Stomach (tissue), 9 donors: ENCODE measurements around the gene CRELD1. TPM values are rescaled to one million over a fixed set of nuclear protein-coding genes. Genes with fewer than 3 reads are reported as not detected.

Experiments
- DNase-seq, 2 donors: peaks; one replicate each; pipeline versions ENCODE4 v3.0.0 to v3.0.0-alpha.2; 2013 to 2019
- H3K27ac ChIP-seq, 5 donors: fragments of 200-600 bp in 4 of 5; sonication (generic) in 4 of 5; one replicate each; pipeline ENCODE4 v1.5.1; 2013 to 2019; ENCODE audit warnings: mild to moderate bottlenecking in 1 of 5, moderate library complexity in 1 of 5
- H3K27me3 ChIP-seq, 3 donors: fragments of 200-600 bp; sonication (generic); one replicate each; pipeline ENCODE4 v1.5.1; 2017 to 2019; ENCODE audit warnings: mixed run types in 1 of 3
- H3K36me3 ChIP-seq, 4 donors: fragments of 200-600 bp; sonication (generic); 1 replicate in 3 of 4; 2 replicates in 1 of 4; pipeline ENCODE4 v1.5.1; 2016 to 2019
- H3K4me1 ChIP-seq, 4 donors: fragments of 200-600 bp; sonication (generic); one replicate each; pipeline ENCODE4 v1.5.1; 2016 to 2019
- H3K4me3 ChIP-seq, 4 donors: fragments of 200-600 bp; sonication (generic) in 3 of 4; one replicate each; pipeline ENCODE4 v1.5.1; 2016 to 2019; ENCODE audit warnings: mild to moderate bottlenecking in 1 of 4
- H3K9me3 ChIP-seq, 4 donors: fragments of 200-600 bp; sonication (generic); one replicate each; pipeline ENCODE4 v1.5.1; 2016 to 2019
- EP300 ChIP-seq: sonication (generic); formaldehyde crosslinking; IDR thresholded peaks from one replicate; pipeline ENCODE4 v1.6.1; 2017; ENCODE audit warnings: antibody characterized with exemption
- POLR2A ChIP-seq, 4 donors: fragments of 450-650 bp; IDR thresholded peaks; one replicate each; pipeline ENCODE4 v1.6.1; 2016; ENCODE audit warnings: antibody characterized with exemption in 4 of 4, control low read depth in 2 of 4, mild to moderate bottlenecking in 1 of 4, moderate library complexity in 1 of 4
- POLR2AphosphoS5 ChIP-seq, 3 donors: sonication (generic); formaldehyde crosslinking; IDR thresholded peaks; one replicate each; pipeline ENCODE4 v1.6.1; 2016; ENCODE audit warnings: antibody characterized with exemption in 3 of 3
- WGBS, 5 donors: extraction: QIAGEN DNeasy Blood & Tissue Kit in 3 of 5; methylation state at CpG; one replicate each; pipeline versions ENCODE4 v1.1.5 to v1.1.7; 2013 to 2018; 5-methylcytosine and 5-hydroxymethylcytosine counted together
- intact Hi-C: fragments of 100-400 bp; cut with DNase I; formaldehyde crosslinking; loops from one replicate; pipeline ENCODE4 v1.15.1; 2023; ENCODE audit warnings: low total_unique reads
- polyA plus RNA-seq, 3 donors: library from polyadenylated mRNA; stranded (reverse); fragments of 200-250 nt; gene quantifications; one replicate each; pipeline ENCODE4 v1.2.3, GENCODE V29; 2013
- total RNA-seq, 5 donors: library from RNA; depleted of rRNA; stranded (reverse); fragments of >200 nt; gene quantifications; one replicate each; pipeline versions ENCODE4 v1.1.0 to v1.2.3, GENCODE V29; 2014 to 2016
- TF ChIP-seq, protein P1 (sequence below), 7 experiments: fragments of 450-650 bp in 4 of 7; fragments of 200-600 bp in 3 of 7; sonication (generic) in 3 of 7; IDR thresholded peaks; one replicate each; pipeline ENCODE4 v1.5.1; 2016 to 2019; ENCODE audit warnings: antibody characterized with exemption in 7 of 7, control low read depth in 2 of 7, mild to moderate bottlenecking in 1 of 7
- donor health status: healthy with polysubstance abuse.
- donor health status: Bipolar disorder and iron deficiency.
- donor health status: healthy.

CRELD1 gene
- total and polyA plus RNA-seq, 8 donors: 6.2 to 71.5 (median 22.7) TPM

- 21 to 49% (median 27%) methylated on average over 11 to 13 of the region's 13 CpGs for WGBS, 5 donors
- Histone ChIP-seq H3K4me3 (peak within 1 kb of the TSS; percentile 27 to 51 (median 41)), H3K27me3 (no peaks in the 10 kb centered on the region), H3K4me1 (peaks cover 29 to 50% (median 39%) of the 10 kb centered on the region in 4 donors), H3K9me3 (no peaks in the 10 kb centered on the region), H3K27ac (peak within 1 kb of the TSS; percentile 81 to 88 (median 87)), H3K36me3 (peaks cover 0 to 6% (median 3%) of the 10 kb centered on the region in 4 donors)
- intact Hi-C loops: no loop called here
- TF ChIP-seq POLR2A (IDR thresholded peaks at IDR 0.05) (peak in 1 of 4 donors; percentile 21), EP300 (no peak), POLR2AphosphoS5 (IDR thresholded peaks at IDR 0.05) (peak in 2 of 3 donors; percentile 42 to 80)
- peak; percentile 80 to 81 for DNase-seq
Measured at GRCh38 chr3:9902372-9903237, 31.0 kb upstream of the CRELD1 start, which contains the start of gene IL17RE. Gene IL17RE, plus strand, starts transcription at chr3:9902848. Its CDS starts 85 bp downstream, at chr3:9902933.

DNA sequence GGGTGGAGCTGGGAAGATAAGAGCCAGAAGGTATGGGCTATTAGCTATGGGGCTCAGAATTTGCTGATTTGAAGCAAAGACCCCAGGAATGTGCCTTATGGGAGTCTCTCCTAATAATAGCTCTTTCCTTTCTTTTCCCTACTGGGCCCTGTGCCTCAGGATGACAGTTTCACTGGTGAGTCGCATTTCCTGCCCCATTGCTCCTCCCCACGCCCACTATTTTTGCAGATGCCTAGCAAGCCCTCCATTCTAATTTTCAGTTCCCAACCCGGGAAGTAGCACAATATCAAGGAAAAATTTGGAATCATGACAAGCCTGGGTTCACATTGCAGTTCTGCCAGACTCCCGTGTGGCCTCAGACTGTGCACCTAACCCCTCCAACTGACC is 30.4 kb upstream of the CRELD1 start:
- Histone ChIP-seq H3K4me1 (peaks cover 23 to 47% (median 35%) of the 10 kb centered on the region in 4 donors), H3K27me3 (no peaks in the 10 kb centered on the region), H3K9me3 (no peaks in the 10 kb centered on the region), H3K36me3 (peaks cover 0 to 11% (median 5%) of the 10 kb centered on the region in 4 donors), H3K27ac (peak overlapping the region; percentile 81 to 88 (median 87)), H3K4me3 (peak overlapping the region; percentile 27 to 51 (median 41))
- peak in 1 of 2 donors; percentile 46 for DNase-seq
- 12 to 21% (median 20%) methylated on average over 4 of the region's 4 CpGs for WGBS, 5 donors
- TF ChIP-seq POLR2AphosphoS5 (IDR thresholded peaks at IDR 0.05): no peak
- TF ChIP-seq EP300: no peak
- TF ChIP-seq, protein P1, sequence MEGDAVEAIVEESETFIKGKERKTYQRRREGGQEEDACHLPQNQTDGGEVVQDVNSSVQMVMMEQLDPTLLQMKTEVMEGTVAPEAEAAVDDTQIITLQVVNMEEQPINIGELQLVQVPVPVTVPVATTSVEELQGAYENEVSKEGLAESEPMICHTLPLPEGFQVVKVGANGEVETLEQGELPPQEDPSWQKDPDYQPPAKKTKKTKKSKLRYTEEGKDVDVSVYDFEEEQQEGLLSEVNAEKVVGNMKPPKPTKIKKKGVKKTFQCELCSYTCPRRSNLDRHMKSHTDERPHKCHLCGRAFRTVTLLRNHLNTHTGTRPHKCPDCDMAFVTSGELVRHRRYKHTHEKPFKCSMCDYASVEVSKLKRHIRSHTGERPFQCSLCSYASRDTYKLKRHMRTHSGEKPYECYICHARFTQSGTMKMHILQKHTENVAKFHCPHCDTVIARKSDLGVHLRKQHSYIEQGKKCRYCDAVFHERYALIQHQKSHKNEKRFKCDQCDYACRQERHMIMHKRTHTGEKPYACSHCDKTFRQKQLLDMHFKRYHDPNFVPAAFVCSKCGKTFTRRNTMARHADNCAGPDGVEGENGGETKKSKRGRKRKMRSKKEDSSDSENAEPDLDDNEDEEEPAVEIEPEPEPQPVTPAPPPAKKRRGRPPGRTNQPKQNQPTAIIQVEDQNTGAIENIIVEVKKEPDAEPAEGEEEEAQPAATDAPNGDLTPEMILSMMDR (IDR thresholded peaks at IDR 0.05): no peak
- no peak for TF ChIP-seq POLR2A (IDR thresholded peaks at IDR 0.05)
- intact Hi-C loops: no loop called here

GRCh38 chr3:9903904-9904303 is 29.7 kb upstream of the CRELD1 start:
- intact Hi-C loops: no loop called here
- Histone ChIP-seq H3K9me3 (no peaks in the 10 kb centered on the region), H3K36me3 (peaks cover 3 to 18% (median 7%) of the 10 kb centered on the region in 4 donors), H3K4me3 (peak overlapping the region; percentile 27 to 51 (median 41)), H3K4me1 (peaks cover 16 to 41% (median 29%) of the 10 kb centered on the region in 4 donors), H3K27me3 (no peaks in the 10 kb centered on the region), H3K27ac (peak overlapping the region in 3 of 5 donors; percentile 87 to 88 (median 87))
- DNase-seq: peak in 1 of 2 donors; percentile 49
- 54 to 74% (median 60%) methylated on average over 4 of the region's 4 CpGs for WGBS, 5 donors
- TF ChIP-seq, protein P1 (IDR thresholded peaks at IDR 0.05): no peak
- TF ChIP-seq EP300 (no peak), POLR2A (IDR thresholded peaks at IDR 0.05) (no peak), POLR2AphosphoS5 (IDR thresholded peaks at IDR 0.05) (no peak)

GRCh38 chr3:9906480-9906879 is 27.2 kb upstream of the CRELD1 start:
- peak in 1 of 2 donors; percentile 53 for DNase-seq
- intact Hi-C loops: no loop called here
- H3K27ac ChIP-seq: no peak overlapping the region
- no peak for TF ChIP-seq EP300
- TF ChIP-seq, protein P1 (IDR thresholded peaks at IDR 0.05): no peak
- no peak for TF ChIP-seq POLR2A (IDR thresholded peaks at IDR 0.05)
- no peak for TF ChIP-seq POLR2AphosphoS5 (IDR thresholded peaks at IDR 0.05)
- peaks cover 6 to 28% (median 24%) of the 10 kb centered on the region in 4 donors for H3K36me3 ChIP-seq
- WGBS, 5 donors: 77 to 96% (median 88%) methylated on average over 5 of the region's 5 CpGs
- H3K4me1 ChIP-seq: peaks cover 8 to 32% (median 17%) of the 10 kb centered on the region in 4 donors
- no peaks in the 10 kb centered on the region for H3K9me3 ChIP-seq
- H3K4me3 ChIP-seq: no peak overlapping the region
- H3K27me3 ChIP-seq: no peaks in the 10 kb centered on the region
